ENCODE measurements around the gene CAPZA2.
"Not testable (repeated sequence)": the region's sequence is repeated elsewhere in the genome, so short reads cannot be mapped to it uniquely, and the experiment has no call there.

The CAPZA2 gene

GRCh38 chr7:116955340-116955739, 93.0 kb downstream of the CAPZA2 start:
- DNase-seq (ENCODE audit: low spot score), result no peak

- no peak for DNase-seq (ENCODE audit: low spot score)
Measured at GRCh38 chr7:116955801-116956476, 93.6 kb downstream of the CAPZA2 start.

- DNase-seq (ENCODE audit: low spot score), result no peak
Measured at GRCh38 chr7:116956477-116956804, 94.1 kb downstream of the CAPZA2 start.

GRCh38 chr7:116957874-116958273, 95.5 kb downstream of the CAPZA2 start:
- DNase-seq (ENCODE audit: low spot score), result no peak

GRCh38 chr7:116961966-116962673, 99.7 kb downstream of the CAPZA2 start:
- not testable (repeated sequence) for DNase-seq (ENCODE audit: low spot score)

- no peak for DNase-seq (ENCODE audit: low spot score)
Measured at GRCh38 chr7:116963234-116963633, 100.8 kb downstream of the CAPZA2 start.

GRCh38 chr7:116966601-116967000, 104.2 kb downstream of the CAPZA2 start:
- no peak for DNase-seq (ENCODE audit: low spot score)

- no peak for DNase-seq (ENCODE audit: low spot score)
Measured at GRCh38 chr7:116967254-116967922, 105.0 kb downstream of the CAPZA2 start.

GRCh38 chr7:116967983-116968382, 105.6 kb downstream of the CAPZA2 start:
- DNase-seq (ENCODE audit: low spot score), result no peak

GRCh38 chr7:116968631-116969030, 106.2 kb downstream of the CAPZA2 start:
- DNase-seq (ENCODE audit: low spot score), result no peak

GRCh38 chr7:116969371-116969902, 107.0 kb downstream of the CAPZA2 start:
- DNase-seq (ENCODE audit: low spot score), result no peak

GRCh38 chr7:116970238-116970910, 108.0 kb downstream of the CAPZA2 start:
- DNase-seq (ENCODE audit: low spot score), result no peak

- DNase-seq (ENCODE audit: low spot score), result not testable (repeated sequence)
Measured at GRCh38 chr7:116971153-116971552, 108.8 kb downstream of the CAPZA2 start.
